NCI-H460 (cell line): ENCODE data around the gene KRTAP12-4. TPM values are rescaled to one million over a fixed set of nuclear protein-coding genes. Genes with fewer than 3 reads are reported as not detected.
"Not testable (repeated sequence)": the region's sequence is repeated elsewhere in the genome, so short reads cannot be mapped to it uniquely, and the experiment has no call there.

Experiments used
- DNase-seq: peaks from one replicate; pipeline ENCODE4 v3.0.0-alpha.2; 2016; ENCODE audit warnings: low read depth; ENCODE audit errors: extremely low read depth
- total RNA-seq: library from RNA; depleted of rRNA; stranded (reverse); fragments of >200 nt; shearing (Covaris generic); gene quantifications from 2 replicates; pipeline ENCODE4 v1.2.3, GENCODE V29; 2014

KRTAP12-4 gene
- total RNA-seq, 1 experiment from 2014 or later: not detected

GRCh38 chr21:44637018-44637850, 17.2 kb downstream of the KRTAP12-4 start, which contains the start of gene KRTAP10-10:
Gene KRTAP10-10 (plus strand): TSS chr21:44637356. CDS start chr21:44637418, 62 bp downstream.
- DNase-seq: no peak

- DNase-seq: no peak
These were observed 18.0 kb downstream of the KRTAP12-4 start for GRCh38 chr21:44636209-44637017.

- no peak for DNase-seq
These were observed 22.4 kb downstream of the KRTAP12-4 start for GRCh38 chr21:44632067-44632466.

DNA sequence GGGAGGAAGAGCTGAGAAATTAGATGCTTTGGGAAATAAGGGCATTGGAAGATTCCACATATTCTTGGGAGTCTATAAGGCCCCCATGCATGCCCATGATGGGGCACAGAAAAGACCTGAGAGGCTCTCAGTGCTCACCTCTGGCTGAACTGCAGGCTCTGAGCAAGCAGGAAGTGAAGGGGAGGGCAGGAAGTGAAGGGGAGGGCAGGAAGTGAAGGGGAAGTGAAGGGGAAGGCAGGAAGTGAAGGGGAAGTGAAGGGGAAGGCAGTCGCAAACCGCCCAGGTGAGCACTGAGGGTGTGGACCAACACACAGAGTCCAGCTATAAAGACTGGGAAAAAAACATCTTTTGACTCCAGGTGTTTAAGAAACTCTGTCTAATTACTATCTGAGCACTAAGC, 24.0 kb downstream of the KRTAP12-4 start:
- no peak for DNase-seq

- DNase-seq: no peak
These were observed 25.6 kb downstream of the KRTAP12-4 start for GRCh38 chr21:44628707-44629391.

DNA sequence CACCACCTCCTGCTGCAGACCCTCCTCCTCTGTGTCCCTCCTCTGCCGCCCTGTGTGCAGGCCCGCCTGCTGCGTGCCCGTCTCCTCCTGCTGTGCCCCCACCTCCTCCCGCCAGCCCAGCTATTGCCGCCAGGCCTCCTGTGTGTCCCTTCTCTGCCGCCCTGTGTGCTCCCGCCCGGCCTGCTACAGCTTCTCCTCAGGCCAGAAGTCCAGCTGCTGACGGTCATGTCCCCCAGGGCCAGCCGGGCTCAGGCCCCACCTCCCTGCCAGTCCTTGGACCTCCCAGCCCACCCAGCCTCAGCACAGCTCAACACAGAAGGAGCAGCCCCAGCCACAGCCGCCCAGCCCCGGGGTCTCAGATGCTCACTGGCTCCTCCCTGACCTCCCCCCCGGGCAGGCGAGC, 26.6 kb downstream of the KRTAP12-4 start:
- DNase-seq: not testable (repeated sequence)

DNA sequence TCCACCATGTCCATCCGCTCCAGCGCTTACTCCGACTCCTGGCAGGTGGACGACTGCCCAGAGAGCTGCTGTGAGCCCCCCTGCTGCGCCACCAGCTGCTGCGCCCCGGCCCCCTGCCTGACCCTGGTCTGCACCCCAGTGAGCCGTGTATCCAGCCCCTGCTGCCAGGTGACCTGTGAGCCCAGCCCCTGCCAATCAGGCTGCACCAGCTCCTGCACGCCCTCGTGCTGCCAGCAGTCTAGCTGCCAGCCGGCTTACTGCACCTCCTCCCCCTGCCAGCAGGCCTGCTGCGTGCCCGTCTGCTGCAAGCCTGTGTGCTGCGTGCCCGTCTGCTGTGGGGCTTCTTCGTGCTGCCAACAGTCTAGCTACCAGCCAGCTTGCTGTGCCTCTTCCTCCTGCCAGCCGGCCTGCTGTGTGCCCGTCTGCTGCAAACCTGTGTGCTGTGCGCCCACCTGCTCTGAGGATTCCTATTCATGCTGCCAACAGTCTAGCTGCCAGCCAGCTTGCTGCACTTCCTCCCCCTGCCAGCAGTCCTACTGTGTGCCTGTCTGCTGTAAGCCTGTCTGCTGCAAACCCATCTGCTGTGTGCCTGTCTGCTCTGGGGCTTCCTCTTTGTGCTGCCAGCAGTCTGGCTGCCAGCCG, 27.2 kb downstream of the KRTAP12-4 start:
- not testable (repeated sequence) for DNase-seq

- no peak for DNase-seq
These were observed 27.8 kb downstream of the KRTAP12-4 start, which contains the start of gene KRTAP10-9 for GRCh38 chr21:44626673-44627143. Gene KRTAP10-9 (plus strand): TSS chr21:44627093. CDS start chr21:44627172, 79 bp downstream.

- DNase-seq: no peak
These were observed 28.2 kb downstream of the KRTAP12-4 start for GRCh38 chr21:44626262-44626661.

- no peak for DNase-seq
These were observed 28.7 kb downstream of the KRTAP12-4 start for GRCh38 chr21:44625756-44626155.

GRCh38 chr21:44623575-44623974, 30.9 kb downstream of the KRTAP12-4 start:
- DNase-seq: no peak

GRCh38 chr21:44619886-44620285, 34.6 kb downstream of the KRTAP12-4 start:
- DNase-seq: no peak

GRCh38 chr21:44618909-44619308, 35.5 kb downstream of the KRTAP12-4 start:
- no peak for DNase-seq

GRCh38 chr21:44618504-44618903, 36.0 kb downstream of the KRTAP12-4 start:
- no peak for DNase-seq

DNA sequence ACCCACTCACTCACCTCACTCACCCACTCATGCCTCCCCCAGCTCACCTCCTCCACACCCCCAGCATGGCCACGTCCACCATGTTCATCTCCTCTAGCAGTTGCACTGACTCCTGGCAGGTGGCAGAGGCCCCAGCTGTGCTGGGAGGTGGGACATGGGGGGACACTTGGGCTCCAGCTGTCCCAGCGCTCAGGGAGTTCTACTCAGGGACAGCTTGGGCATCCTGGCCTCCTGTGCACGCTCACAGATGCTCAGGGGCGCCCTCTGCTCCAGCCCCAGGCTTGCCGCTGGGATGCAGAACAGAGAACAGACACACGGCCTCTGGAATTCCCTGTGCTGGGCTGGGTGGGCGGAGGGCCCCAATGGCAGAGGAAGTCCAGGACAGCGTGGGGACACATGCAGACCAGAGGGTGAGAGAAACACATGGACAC, 37.4 kb downstream of the KRTAP12-4 start:
- DNase-seq: no peak

- DNase-seq: no peak
These were observed 37.9 kb downstream of the KRTAP12-4 start for GRCh38 chr21:44616591-44616926.

- DNase-seq: no peak
These were observed 38.4 kb downstream of the KRTAP12-4 start for GRCh38 chr21:44615911-44616590.

DNA sequence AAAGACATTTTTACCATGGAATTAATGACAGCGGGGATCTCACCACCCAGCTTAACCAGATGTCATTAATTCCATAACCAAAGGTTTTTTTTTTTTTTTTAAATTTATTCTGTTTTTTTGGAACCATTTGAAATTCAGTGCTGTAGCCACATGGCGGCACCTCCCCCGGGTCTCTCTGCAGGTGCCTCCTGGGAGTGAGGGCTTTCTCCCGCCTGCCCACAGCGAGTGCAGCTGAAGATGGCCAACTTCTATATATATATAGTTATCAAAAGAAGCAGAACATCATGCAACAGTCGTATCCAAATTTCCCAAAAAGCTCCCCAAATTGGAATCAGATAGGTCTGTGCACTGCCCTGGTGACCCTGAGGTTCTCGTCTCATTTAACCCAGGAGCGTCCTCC, 39.0 kb downstream of the KRTAP12-4 start:
- DNase-seq: no peak

DNA sequence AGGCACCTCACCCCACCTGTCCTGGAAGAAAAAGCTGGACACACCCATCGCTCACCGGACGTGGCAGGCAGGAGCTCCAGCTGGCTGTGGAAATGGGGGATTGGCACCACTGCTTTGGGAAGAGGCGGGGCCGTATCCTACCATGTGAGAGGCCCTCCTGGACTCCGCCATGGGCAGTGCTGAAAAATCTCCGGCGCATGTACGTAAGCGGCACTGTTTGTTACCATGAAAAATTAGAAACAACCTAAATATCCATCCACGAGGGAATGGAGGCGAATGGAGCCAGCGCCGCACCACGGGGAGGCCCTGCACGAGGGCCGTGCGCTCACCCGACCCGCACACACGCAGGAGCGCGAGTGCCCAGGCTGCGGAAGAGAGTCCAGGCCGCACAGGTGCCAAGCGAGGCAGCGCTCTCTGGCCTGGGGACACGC, 39.5 kb downstream of the KRTAP12-4 start:
- no peak for DNase-seq

- no peak for DNase-seq
These were observed 40.3 kb downstream of the KRTAP12-4 start for GRCh38 chr21:44614161-44614631.
